Upper lobe of right lung (tissue), 1 donor: ENCODE measurements around the gene ABCG8. TPM values are rescaled to one million over a fixed set of nuclear protein-coding genes. Genes with fewer than 3 reads are reported as not detected.

Experiments
- ATAC-seq: fragments of 200-7000 bp; cut with Tn5 transposase; one replicate; pipeline ENCODE4 v1.9.1; 2020; ENCODE audit warnings: mild to moderate bottlenecking, moderate library complexity
- DNase-seq: peaks from one replicate; pipeline ENCODE4 v3.0.0-alpha.2; 2020
- H3K27ac ChIP-seq: fragments of 200-600 bp; one replicate; pipeline ENCODE4 v1.8.0; 2022
- H3K27me3 ChIP-seq: fragments of 200-600 bp; one replicate; pipeline ENCODE4 v1.8.0; 2022; ENCODE audit warnings: mild to moderate bottlenecking
- H3K36me3 ChIP-seq: fragments of 200-600 bp; one replicate; pipeline ENCODE4 v1.8.0; 2022
- H3K4me1 ChIP-seq: fragments of 200-600 bp; one replicate; pipeline ENCODE4 v1.8.0; 2022
- H3K4me3 ChIP-seq: fragments of 200-600 bp; one replicate; pipeline ENCODE4 v1.8.0; 2022; ENCODE audit warnings: mild to moderate bottlenecking
- H3K9me3 ChIP-seq: fragments of 200-600 bp; one replicate; pipeline ENCODE4 v1.8.0; 2022
- CTCF ChIP-seq: fragments of 200-600 bp; IDR thresholded peaks from one replicate; pipeline ENCODE4 v1.8.0; 2022; ENCODE audit warnings: antibody characterized with exemption
- intact Hi-C: fragments of 100-400 bp; cut with DNase I; formaldehyde crosslinking; loops from one replicate; pipeline ENCODE4 v1.11.0; 2022
- total RNA-seq: library from RNA; stranded (reverse); fragmentation: NEBNext Ultra II Directional; extraction: Animal tissue kit (Norgen Biotek cat#: 25700); gene quantifications from one replicate; pipeline ENCODE4 v1.2.1, GENCODE V29; 2021
- donor health status: DM: no; HTN: yes; CAD: no; lungs with severe emphysema.

ABCG8 gene
- total RNA-seq, 1 donor from 2014 or later = not detected

GRCh38 chr2:43796206-43796605 is 42.6 kb upstream of the ABCG8 start:
- Histone ChIP-seq H3K27me3 (no peaks in the 10 kb centered on the region), H3K27ac (no peak overlapping the region), H3K4me1 (no peaks in the 10 kb centered on the region), H3K36me3 (peaks cover 20% of the 10 kb centered on the region), H3K9me3 (no peaks in the 10 kb centered on the region), H3K4me3 (no peak overlapping the region)
- TF ChIP-seq CTCF = no peak
- ATAC-seq = no peak
- no peak for DNase-seq
- intact Hi-C loops = no loop called here

- no peak for TF ChIP-seq CTCF
- peaks cover 20% of the 10 kb centered on the region for H3K36me3 ChIP-seq
- H3K4me1 ChIP-seq = no peaks in the 10 kb centered on the region
- intact Hi-C loops = no loop called here
- H3K4me3 ChIP-seq = no peak overlapping the region
- H3K9me3 ChIP-seq = no peaks in the 10 kb centered on the region
- H3K27ac ChIP-seq = no peak overlapping the region
- no peaks in the 10 kb centered on the region for H3K27me3 ChIP-seq
- ATAC-seq (no peak), DNase-seq (no peak)
Measured at GRCh38 chr2:43798300-43798699, 40.5 kb upstream of the ABCG8 start.

- Histone ChIP-seq H3K9me3 (no peaks in the 10 kb centered on the region), H3K4me1 (no peaks in the 10 kb centered on the region), H3K27ac (no peak overlapping the region), H3K27me3 (no peaks in the 10 kb centered on the region), H3K4me3 (no peak overlapping the region), H3K36me3 (peaks cover 22% of the 10 kb centered on the region)
- DNase-seq = no peak
- no peak for TF ChIP-seq CTCF
- intact Hi-C loops = no loop called here
- ATAC-seq = no peak
Measured at GRCh38 chr2:43800894-43801293, 37.9 kb upstream of the ABCG8 start.

GRCh38 chr2:43802135-43802534 is 36.6 kb upstream of the ABCG8 start:
- peaks cover 27% of the 10 kb centered on the region for H3K36me3 ChIP-seq
- TF ChIP-seq CTCF = no peak
- no peak overlapping the region for H3K4me3 ChIP-seq
- intact Hi-C loops = no loop called here
- ATAC-seq = no peak
- DNase-seq = no peak
- H3K27ac ChIP-seq = no peak overlapping the region
- no peaks in the 10 kb centered on the region for H3K9me3 ChIP-seq
- H3K27me3 ChIP-seq = no peaks in the 10 kb centered on the region
- no peaks in the 10 kb centered on the region for H3K4me1 ChIP-seq

GRCh38 chr2:43803113-43803512 is 35.7 kb upstream of the ABCG8 start:
- H3K4me1 ChIP-seq = no peaks in the 10 kb centered on the region
- DNase-seq = no peak
- intact Hi-C loops = no loop called here
- H3K27ac ChIP-seq = no peak overlapping the region
- no peak for ATAC-seq
- H3K9me3 ChIP-seq = no peaks in the 10 kb centered on the region
- H3K27me3 ChIP-seq = no peaks in the 10 kb centered on the region
- H3K4me3 ChIP-seq = no peak overlapping the region
- H3K36me3 ChIP-seq = peaks cover 35% of the 10 kb centered on the region
- no peak for TF ChIP-seq CTCF

GRCh38 chr2:43806719-43807031 is 32.1 kb upstream of the ABCG8 start:
- peaks cover 52% of the 10 kb centered on the region for H3K36me3 ChIP-seq
- intact Hi-C loops = no loop called here

More at GRCh38 chr2:43806719-43807031, 32.1 kb upstream of the ABCG8 start:
- ATAC-seq (no peak), DNase-seq (no peak)
- H3K27me3 ChIP-seq = no peaks in the 10 kb centered on the region
- H3K4me1 ChIP-seq = no peaks in the 10 kb centered on the region
- no peak for TF ChIP-seq CTCF
- H3K4me3 ChIP-seq = no peak overlapping the region
- no peak overlapping the region for H3K27ac ChIP-seq
- H3K9me3 ChIP-seq = no peaks in the 10 kb centered on the region
